GM21526 (cell line): ENCODE results near the gene SLC25A42.

Experiments
- ATAC-seq: cut with Tn5 transposase; IDR thresholded peaks from one replicate; pipeline ENCODE4 v1.9.1; 2021; ENCODE audit warnings: moderate library complexity; ENCODE audit not compliant: unreplicated experiment, low FRiP score

SLC25A42 gene

DNA sequence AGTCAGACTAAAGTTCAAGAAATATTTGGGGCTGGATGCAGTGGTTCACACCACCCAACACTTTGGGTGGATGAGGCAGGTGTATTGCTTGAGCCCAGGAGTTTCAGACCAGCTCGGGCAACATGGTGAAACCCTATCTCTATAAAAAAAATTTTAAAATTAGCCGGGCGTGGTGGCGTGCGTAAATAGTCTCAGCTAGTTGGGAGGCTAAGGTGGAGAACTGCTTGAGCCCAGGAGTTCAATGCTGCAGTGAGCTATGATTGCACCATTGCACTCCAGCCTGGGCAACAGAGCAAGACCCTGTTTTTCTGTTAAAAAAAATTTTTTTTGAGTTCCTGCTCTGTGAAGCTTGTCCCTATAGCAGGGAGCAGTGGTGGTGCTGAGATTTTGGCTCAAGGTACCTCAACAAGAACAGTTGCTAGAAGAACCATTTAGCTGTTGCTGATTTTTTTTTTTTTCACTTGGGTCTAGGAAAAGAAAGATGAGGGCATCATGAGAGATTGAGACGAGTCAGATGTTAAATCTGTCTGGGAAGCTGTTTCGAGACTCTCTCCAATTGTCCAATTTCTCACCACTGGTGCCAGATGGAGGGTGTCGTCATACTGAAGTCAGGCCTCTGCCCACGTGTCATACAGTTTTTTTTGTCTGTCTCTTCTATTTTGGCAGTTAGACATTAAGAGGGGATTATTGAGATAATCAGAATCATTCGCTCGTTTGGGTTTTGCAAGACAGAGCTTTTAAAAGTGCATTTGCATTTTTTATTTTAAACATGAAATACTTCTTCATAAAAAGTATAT is 3.7 kb downstream of the SLC25A42 start:
- ATAC-seq = no peak

DNA sequence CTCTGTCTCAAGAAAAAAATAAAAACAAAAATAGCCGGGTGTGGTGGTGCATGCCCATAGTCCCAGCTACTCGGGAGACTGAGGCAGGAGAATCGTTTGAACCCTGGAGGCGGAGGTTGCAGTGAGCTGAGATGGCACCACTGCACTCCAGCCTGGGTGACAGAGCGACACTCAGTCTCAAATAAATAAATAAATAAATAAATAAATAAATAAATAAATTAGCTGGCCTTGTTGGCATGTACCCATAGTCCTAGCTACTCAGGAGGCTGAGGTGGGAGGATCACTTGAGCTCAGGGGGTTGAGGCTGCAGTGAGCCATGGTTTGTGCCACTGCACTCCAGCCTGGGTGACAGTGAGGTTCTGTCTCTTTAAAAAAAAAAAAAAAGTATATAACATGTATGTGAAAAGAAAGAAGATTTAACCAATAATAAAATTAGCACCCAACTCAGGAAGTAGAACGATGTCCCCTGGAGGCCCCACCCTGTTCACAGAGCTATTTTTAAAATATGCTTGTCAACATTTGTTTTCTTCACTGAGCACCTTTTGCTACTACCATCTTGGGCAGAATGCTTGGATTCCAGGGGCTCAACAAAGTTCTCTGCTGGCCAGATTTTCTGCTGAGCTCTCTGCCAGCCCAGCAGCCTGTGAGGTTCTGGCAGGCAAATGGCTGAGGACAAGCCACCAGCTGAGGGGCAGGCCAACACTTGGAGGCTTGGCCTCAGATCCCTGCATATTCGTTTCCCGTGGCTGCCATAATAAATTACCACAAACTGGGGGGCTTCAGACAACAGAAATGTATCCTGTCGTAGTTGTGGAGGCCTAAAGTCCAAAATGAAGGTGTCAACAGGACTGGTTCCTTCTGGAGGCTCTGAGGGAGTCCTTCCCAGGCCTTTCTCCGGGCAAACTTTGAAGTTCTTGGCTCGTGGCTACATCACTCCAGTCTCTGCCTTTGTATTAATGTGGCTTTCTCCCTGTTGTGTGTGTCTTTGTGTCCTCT is 5.2 kb downstream of the SLC25A42 start:
- no peak for ATAC-seq

DNA sequence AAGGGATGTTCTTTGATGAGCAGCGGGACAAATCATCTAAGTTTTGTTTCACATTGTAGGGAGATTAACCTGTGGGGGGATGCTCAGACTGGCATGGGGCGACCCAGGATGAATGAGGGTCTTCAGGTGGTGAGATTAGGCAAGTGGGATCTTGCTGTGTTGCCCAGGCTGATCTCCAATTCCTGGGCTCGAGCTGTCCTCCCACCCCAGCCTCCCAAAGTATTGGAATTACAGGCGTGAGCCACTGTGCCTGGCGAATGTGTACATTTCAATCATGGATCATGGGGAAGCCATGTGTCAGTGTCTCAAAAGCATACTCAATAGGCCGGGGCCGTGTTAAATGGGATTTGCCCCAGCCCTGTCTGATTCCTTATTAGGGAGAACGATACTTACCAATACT is 8.1 kb downstream of the SLC25A42 start:
- ATAC-seq = no peak

DNA sequence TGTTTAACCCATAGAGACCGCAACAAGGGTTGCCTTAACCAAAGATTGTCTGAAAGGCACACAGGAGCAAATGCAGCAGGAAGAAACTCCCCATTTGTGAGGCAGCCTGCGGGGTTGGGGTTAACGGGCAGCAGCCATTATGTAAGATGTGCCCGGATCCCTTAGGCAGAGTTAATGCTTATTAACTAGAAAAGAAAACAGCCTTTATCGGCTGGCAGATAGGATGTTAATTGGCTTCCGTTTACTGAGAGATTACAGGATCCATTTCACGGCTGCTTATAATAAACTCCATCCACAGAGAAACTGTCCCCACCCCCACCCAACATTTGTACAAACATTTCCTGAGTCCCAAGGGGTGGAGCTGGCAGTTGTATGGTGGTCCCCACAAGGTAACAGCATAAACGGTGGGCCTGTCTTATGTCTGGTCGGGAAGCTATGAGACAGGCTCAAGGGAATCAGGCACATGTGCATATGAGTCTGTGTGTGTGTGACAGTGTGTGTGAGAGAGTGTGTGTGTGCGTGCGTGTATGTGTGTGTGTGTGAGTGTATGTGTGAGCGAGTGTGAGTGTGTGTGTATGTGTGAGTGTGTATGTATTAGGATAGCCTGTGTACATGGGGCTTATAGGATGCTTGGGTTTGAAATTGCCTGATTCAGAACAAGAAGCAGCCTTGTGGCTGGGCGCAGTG is 10.5 kb downstream of the SLC25A42 start:
- ATAC-seq = no peak

DNA sequence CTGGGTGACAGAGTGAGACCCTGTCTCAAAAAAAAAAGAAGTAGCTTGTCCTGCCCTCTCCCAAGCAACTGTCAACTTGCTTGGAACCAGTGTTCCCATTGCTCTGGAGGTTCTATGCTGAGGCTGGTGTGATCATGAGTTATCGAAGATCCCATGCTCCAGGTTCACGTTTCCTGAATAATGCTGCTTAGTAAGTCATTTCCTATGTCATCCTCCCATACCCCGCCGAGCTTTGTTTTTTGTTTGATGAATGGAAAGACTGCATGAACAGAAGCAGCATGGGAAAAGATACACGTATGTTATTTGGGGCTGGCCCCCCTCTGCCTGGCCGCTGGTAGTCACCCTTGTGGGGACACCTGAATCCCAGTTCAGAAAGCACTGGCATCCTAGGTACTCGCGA is 11.3 kb downstream of the SLC25A42 start:
- no peak for ATAC-seq

DNA sequence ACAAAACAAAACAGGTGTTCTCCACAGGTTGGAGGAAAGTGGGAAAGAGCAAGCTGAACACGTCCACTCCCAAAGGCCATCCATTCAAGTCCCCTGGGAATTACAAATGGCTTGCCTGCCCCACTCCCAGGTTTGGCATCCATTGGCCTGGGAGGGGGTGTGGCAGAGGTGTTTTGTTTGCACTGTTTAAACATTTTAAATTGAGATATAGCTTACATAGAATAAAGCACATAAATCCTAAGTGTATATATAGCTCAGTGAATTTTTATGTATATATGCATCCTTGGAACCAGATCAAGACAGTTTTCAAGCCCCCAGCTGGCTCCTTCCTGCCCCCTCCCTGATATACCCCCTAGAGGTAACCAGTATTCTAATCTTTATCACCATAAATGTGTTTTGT is 12.7 kb downstream of the SLC25A42 start:
- ATAC-seq = no peak

DNA sequence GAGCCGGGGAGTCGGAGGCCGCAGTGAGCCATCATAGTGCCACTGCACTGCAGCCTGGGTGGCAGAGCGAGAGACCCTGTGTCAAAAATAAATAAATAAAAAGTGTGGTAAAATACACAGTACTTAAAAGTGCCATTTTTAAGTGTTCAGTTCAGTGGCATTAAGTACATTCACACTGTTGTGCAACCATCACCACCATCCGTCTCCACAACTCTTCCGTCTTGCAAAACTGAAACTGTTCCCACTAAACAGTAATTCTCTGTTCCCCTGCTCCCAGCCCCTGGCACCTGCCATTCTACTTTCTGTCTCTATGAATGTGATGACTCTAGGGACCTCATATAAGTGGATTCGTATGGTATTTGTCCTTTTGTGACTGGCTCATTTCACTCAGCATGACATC is 13.3 kb downstream of the SLC25A42 start:
- no peak for ATAC-seq

DNA sequence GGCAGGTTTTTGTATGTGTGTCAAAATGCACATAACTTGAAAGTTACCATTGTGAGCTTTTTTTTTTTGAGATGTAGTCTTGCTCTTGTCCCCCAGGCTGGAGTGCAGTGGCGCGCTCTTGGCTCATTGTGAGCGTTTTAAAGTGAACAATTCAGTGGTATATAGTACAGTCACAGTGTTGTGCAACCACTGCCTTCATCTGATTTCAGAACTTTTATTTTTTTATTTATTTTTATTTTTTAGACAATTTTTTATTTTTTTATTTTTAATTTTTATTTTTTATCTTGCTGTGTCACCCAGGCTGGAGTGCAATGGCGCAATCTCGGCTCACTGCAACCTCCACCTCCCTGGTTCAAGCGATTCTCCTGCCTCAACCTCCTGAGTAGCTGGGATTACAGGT is 15.0 kb downstream of the SLC25A42 start:
- ATAC-seq = no peak

DNA sequence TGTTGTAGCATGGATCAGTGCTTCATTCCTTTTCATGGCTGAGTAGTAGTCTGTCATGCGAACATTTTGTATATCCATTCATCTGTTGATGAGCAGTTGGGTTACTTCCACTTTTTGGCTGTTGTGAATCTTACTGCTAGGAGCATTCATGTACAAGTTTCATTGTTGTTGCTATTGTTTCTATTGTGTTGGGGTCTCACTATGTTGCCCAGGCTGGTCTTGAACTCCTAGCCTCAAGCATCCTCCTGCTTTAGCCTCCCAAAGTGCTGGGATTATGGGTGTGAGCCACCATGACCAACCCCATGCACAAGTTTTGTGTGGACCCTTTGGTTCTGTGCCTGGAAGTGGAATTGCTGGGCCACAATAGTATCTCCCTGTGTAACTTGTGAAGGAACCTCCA is 15.8 kb downstream of the SLC25A42 start:
- no peak for ATAC-seq

DNA sequence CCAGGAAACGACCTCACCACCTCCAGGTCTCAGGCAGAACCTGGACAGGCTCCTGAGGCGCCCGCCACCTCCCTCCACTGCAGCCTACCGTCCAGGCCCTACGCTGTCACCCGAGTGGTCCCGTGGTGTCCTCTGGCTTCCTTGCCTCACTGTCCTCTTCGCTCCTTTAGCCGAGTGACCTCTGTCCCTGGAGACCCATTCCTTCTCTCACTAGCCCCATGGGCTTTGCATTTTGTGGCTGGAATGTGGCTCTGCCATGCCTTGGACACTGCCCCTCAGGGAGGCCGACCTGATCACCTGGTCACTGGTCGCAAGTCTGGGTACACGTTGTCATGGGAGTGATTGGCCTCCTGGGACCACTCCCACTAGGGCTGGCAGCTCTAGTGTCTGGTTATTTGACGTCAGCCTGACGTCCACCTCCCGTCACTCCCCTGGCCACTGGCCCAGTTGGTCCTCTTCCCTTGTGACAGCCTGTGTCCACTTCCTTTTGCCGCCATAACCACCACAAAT is 17.9 kb downstream of the SLC25A42 start:
- ATAC-seq = no peak

DNA sequence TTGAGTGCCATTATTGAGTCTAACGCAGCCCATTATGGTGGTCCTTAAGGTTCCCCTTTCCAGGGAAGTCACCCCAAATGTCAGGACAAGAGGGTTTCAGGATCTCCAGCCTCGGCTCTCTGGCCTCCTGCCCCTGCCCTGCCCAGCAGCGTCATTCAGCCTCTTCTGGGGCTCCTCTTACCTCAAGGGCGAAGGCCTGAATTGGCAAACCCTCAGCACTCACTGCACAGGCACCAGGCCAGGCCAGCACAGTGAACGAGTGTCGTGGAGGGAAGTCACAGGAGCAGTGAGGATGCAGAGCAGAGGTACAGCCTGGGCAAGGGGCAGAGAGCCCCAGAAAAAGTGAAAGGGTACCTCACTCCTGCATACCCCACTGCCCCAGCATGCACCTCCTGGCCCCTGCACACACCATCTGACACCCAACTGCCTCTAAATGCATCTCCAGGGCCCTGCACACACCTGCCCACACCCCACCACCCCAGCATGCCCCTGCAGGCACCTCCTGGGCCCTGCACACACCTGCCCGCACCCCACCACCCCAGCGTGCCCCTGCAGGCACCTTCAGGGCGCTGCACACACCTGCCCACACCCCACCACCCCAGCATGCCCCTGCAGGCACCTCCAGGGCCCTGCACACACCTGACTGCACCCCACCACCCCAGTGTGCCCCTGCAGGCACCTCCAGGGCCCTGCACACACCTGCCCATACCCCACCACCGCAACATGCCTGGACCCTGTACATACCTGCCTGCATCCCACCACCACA is 19.8 kb downstream of the SLC25A42 start:
- no peak for ATAC-seq

DNA sequence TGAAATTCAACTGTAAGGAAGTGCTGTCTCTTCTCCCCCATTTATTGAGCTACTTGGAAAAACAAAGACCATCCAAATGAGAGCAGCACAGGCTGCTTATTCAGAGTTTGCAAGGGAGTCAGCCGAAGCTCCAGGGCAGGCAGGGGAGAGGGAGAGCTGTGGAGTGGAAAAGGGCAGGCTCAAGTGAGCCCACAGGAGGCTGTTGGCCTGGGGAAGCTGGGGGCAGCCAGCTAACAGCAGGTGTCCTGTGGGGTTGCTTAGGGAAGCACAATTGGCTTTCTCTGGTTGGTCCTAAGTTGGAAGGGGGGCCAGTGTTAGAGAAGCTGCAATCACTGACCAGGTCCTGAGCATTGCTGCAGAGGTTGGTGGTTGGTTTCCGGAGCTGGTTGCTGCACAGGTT is 23.9 kb downstream of the SLC25A42 start:
- ATAC-seq = no peak

DNA sequence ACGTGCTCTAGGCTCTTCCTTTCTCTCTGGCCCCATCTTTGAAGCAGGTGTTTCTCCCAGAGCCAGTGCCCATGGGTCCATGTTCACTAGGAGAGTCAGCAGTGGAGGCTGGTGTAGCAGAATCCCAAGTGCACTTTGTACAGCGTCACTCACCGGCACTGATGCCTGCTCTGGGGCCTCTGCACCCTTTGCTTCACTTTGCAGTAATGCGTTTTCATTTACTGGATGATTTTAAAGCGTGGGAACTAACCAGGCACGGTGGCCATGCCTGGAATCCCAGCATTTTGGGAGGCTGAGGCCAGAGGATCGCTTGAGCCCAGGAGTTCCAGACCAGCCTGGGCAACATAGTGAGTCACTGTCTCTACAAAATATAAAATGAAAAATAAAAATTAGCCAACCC is 30.7 kb downstream of the SLC25A42 start:
- no peak for ATAC-seq

DNA sequence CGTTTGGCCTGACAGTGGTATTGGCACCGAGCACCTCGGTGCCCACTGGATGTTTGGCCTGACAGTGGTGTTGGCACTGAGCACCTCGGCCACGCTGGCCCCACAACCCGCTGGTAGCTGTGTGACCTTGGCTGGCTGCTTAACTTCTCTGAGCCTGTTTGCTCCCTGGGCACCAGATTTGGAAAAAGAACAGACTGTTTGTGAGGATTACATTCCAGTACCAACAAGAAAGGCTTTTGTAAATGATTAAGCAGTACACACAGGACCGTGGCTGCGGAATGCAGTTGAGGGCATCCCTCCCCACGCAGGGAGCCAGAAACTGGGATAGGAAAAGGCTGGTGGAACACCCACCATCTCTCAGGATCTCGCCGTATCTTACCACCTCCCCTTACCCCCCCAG is 31.9 kb downstream of the SLC25A42 start:
- no peak for ATAC-seq

DNA sequence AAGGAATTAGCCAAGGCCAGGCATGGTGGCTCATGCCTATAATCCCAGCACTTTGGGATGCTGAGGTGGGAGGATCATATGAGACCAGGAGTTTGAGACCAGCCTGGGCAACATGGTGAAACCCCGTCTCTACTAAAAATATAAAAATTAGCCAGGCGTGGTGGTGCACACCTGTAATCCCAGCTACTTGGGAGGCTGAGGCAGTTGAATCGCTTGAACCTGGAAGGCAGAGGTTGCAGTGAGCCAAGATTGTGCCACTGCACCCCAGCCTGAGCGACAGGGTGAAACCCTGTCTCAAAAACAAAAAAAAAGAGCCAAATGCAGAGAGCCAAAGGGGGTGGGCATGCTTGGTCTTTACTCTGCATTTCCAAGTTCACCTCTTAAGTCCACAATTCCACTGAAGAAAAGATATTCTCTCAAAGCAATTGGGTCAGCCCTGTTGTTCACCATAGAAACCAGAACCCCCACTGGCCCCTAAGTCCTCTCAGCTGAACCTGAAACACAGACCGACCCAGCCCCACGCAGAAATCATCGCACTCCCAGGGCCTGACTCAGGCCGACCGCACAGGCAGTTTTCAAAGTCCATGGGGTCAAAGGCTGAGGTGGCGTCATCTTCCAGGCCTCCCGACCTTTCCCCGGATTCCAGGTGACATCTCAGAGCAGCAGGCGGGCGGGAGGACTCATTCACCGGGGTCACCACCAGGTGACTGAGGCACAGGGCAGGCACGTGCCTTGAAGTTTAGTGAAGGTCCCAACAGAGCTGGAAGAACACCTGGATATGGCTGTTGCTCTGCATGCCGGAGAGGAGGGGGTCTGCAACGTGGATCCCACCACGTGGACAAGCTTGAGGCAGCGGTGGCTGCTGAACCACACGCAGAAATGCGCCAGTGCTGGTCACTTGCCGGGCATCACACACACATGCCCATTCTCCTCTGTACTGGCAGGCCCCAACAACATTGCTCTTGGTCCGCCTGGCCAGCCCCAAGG is 33.1 kb downstream of the SLC25A42 start:
- no peak for ATAC-seq

DNA sequence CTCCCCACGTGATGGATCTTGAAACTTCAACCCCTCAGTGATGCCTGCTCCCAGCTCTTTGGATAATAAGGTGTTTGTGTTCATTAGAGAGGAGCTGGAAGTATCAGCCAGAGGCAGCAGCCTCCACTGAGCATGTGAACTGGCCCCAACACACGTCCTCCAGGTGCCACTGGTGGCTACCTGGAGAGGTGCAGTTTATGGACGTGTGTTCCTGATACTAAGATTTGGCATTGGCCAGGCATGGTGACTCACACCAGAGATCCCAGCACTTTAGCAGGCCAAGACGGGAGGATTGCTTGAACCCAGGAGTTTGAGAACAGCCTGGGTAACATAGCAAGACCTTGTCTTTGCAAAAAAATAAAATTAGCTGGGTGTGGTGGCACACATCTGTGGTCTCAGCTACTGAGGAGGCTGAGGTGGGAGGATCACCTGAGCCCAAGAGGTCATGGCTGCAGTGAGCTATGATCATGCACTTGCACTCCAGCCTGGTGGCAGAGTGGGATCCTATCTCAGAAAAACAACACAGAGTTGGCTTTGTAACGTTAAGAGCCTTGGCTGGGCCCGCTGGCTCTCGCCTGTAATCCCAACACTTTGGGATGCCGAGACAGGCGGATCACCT is 34.4 kb downstream of the SLC25A42 start:
- no peak for ATAC-seq

DNA sequence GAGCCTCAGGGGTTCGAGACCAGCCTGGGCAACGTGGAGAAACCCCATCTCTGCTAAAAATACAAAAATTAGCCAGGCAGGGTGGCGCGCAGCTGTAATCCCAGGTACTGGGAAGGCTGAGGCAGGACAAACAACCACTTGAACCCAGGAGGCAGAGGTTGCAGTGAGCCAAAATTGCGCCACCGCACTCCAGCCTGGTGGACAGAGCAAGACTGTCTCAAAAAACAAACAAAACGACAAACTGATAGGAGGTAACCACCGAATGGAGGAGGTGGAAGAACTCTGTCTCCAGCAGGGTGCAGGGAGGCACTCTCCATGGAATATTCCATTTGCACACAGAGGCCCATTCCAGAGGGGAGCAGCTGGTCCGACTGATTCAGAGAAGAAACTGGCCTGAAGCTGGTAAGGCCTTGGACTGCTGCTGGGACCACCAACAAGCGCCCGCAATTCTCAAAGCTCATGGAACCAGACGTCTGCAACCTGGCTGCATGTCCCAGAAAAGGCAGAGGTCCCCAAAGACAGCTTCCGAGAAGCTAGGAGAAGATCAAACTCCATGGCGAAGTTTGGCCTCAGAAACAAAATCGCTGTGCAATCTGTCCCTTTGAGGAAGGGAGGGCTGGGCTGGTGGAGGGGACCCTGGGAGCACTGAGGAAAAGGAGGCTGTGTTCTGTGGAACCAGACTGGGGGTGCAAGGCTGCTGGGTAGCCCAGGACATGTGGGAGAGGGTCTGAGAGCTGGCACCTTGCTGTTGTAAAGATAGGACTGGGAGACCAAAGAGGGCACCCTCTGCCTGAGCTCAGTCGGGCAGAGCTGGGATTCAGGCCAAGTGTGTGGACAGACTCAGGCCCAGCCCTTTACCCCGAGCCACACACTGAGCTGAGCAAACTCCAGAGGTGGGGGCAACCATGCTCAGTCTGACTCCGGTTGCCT is 35.2 kb downstream of the SLC25A42 start:
- ATAC-seq = no peak
